K562 (cell line): ENCODE results near the gene SLFNL1. TPM values are rescaled to one million over a fixed set of nuclear protein-coding genes. Genes with fewer than 3 reads are reported as not detected.
A peak's percentile ranks its signal among the peaks of the same experiment; 100 is the strongest.

ENCODE experiments used
- ATAC-seq: fragments of 200-7000 bp; cut with Tn5 transposase; 3 replicates; pipeline ENCODE4 v1.9.1; 2020; ENCODE audit warnings: moderate library complexity
- BruUV-seq: library from RNA; stranded (reverse); fragments of 400-500 nt; replicated peaks from 2 replicates; lab custom pipeline; 2021; lab: Mats Ljungman, UMichigan
- CTCF ChIA-PET: fragments of 300-600 bp; formaldehyde crosslinking; extraction: SDS; loops from one replicate; lab custom pipeline; 2021; ENCODE audit warnings: low intra/inter-chr PET ratio; lab: Yijun Ruan, JAX
- POLR2A ChIA-PET: fragments of 300-600, 350-650 bp; sonication (Branson Sonifier 250); formaldehyde crosslinking; extraction: SDS; loops from one replicate; lab custom pipeline; 2021; ENCODE audit warnings: antibody characterized with exemption, inconsistent platforms; lab: Yijun Ruan, JAX
- DNase-seq, 4 experiments: peaks; one replicate each; pipeline versions ENCODE4 v3.0.0 to v3.0.0-alpha.2; 2011 to 2018; ENCODE audit warnings: low spot score in 3 of 4, mixed read lengths in 3 of 4; ENCODE audit errors: extremely low read depth in 1 of 4
- FAIRE-seq: peaks from 2 replicates; lab custom pipeline; 2011; peaks lifted over from hg19 to GRCh38; lab: Jason Lieb, UNC
- H2AFZ ChIP-seq: 2 replicates; pipeline ENCODE4 v1.6.0; 2011; ENCODE audit warnings: low read depth, low read length, control low read depth, inconsistent platforms
- H3K27ac ChIP-seq: fragments of 200-600 bp; 3 replicates; pipeline ENCODE4 v1.8.0; 2011; ENCODE audit warnings: low read depth, mild to moderate bottlenecking, control low read depth, inconsistent platforms, low read length, moderate library complexity, mixed read lengths; ENCODE audit errors: extremely low read depth
- H3K27me3 ChIP-seq, 2 experiments: fragments of 300-600 bp in 1 of 2; 2 replicates in 1 of 2; 3 replicates in 1 of 2; pipeline versions ENCODE4 v1.6.0 to v1.8.0; 2011; ENCODE audit warnings: inconsistent platforms in 2 of 2, low read length in 2 of 2, mild to moderate bottlenecking in 1 of 2, mixed read lengths in 1 of 2, moderate library complexity in 1 of 2; ENCODE audit not compliant: control insufficient read depth in 2 of 2, insufficient read depth in 2 of 2
- H3K36me3 ChIP-seq: fragments of 300-600 bp; 3 replicates; pipeline ENCODE4 v1.8.0; 2011; ENCODE audit warnings: mild to moderate bottlenecking, low read length, inconsistent platforms; ENCODE audit not compliant: control insufficient read depth, insufficient read depth
- H3K4me1 ChIP-seq, 2 experiments: fragments of 200-600 bp in 1 of 2; replicated peaks in 1 of 2; 2 replicates in 1 of 2; 3 replicates in 1 of 2; pipeline versions ENCODE4 v1.5.1 to v1.8.0; 2011; ENCODE audit warnings: inconsistent platforms in 2 of 2, low read length in 2 of 2, mild to moderate bottlenecking in 1 of 2, mixed read lengths in 1 of 2, moderate library complexity in 1 of 2; ENCODE audit not compliant: control insufficient read depth in 2 of 2, insufficient read depth in 2 of 2
- H3K4me2 ChIP-seq: 2 replicates; pipeline ENCODE4 v1.6.1; 2011; ENCODE audit warnings: low read length, control low read depth, inconsistent platforms, mixed read lengths; ENCODE audit not compliant: insufficient read depth
- H3K4me3 ChIP-seq: fragments of 200-600 bp; sonication (generic), shearing (Covaris generic); 2 replicates; pipeline ENCODE4 v1.5.1; 2016; ENCODE audit warnings: control low read depth, inconsistent platforms
- H3K79me2 ChIP-seq: fragments of 200-600 bp; 3 replicates; pipeline ENCODE4 v1.8.0; 2011; ENCODE audit warnings: low read length, inconsistent platforms; ENCODE audit not compliant: control insufficient read depth, insufficient read depth
- H3K9ac ChIP-seq, 2 experiments: 2 replicates each; pipeline versions ENCODE4 v1.6.0 to v1.6.1; 2011; ENCODE audit warnings: low read depth in 2 of 2, low read length in 2 of 2, control low read depth in 1 of 2, inconsistent platforms in 1 of 2, mild to moderate bottlenecking in 1 of 2, mixed read lengths in 1 of 2; ENCODE audit not compliant: insufficient read depth in 1 of 2
- H3K9me1 ChIP-seq: one replicate; pipeline ENCODE4 v1.6.0; 2011; ENCODE audit warnings: inconsistent platforms, mild to moderate bottlenecking, low read length, moderate library complexity; ENCODE audit not compliant: control insufficient read depth, insufficient read depth
- H3K9me3 ChIP-seq: replicated peaks from 2 replicates; pipeline ENCODE4 v1.5.1; 2011; ENCODE audit warnings: low read depth, low read length, inconsistent platforms; ENCODE audit not compliant: control insufficient read depth, insufficient read depth
- H4K20me1 ChIP-seq: replicated peaks from 2 replicates; pipeline ENCODE4 v1.6.1; 2011; ENCODE audit warnings: low read length, inconsistent platforms, mixed read lengths; ENCODE audit not compliant: control insufficient read depth, insufficient read depth
- CREBBP ChIP-seq: IDR thresholded peaks from one replicate; pipeline ENCODE4 v1.6.1; 2012; ENCODE audit warnings: low read depth, mild to moderate bottlenecking, control low read depth, inconsistent platforms, low read length
- WGBS: fragments of 100-300 bp; shearing (Covaris generic); methylation state at CpG from one replicate; pipeline ENCODE4 v1.1.6; 2016; ENCODE audit warnings: low coverage, mixed read lengths; ENCODE audit not compliant: insufficient coverage; ENCODE audit errors: missing lambda C conversion rate; 5-methylcytosine and 5-hydroxymethylcytosine counted together
- in situ Hi-C: fragments of 300-500 bp; cut with MboI; formaldehyde crosslinking; loops from 4 replicates; pipeline ENCODE4 v1.15.0; 2018; ENCODE audit warnings: inconsistent platforms, mixed read lengths
- intact Hi-C: fragments of 100-400 bp; cut with micrococcal nuclease; formaldehyde crosslinking; loops from 2 replicates; pipeline ENCODE4 v1.14.2; 2022
- polyA plus RNA-seq, 8 experiments: library from polyadenylated mRNA; depleted of rRNA in 4 of 8; stranded (reverse) in 5 of 8; unstranded in 3 of 8; fragments of >200 nt; fragmentation: Nextera tagmentation in 2 of 8; fragmentation: Illumina TruSeq in 1 of 8; extraction: Ambion mirVana in 2 of 8; extraction: Trizol in 1 of 8; gene quantifications; 2 replicates each; pipeline versions ENCODE4 v1.2.1 to v1.2.3, GENCODE V29; 2011 to 2014; ENCODE audit warnings: inconsistent platforms in 1 of 8, missing spikeins in 1 of 8
- total RNA-seq, 7 experiments: library from RNA; depleted of rRNA in 6 of 7; stranded (reverse); fragments of >200 nt in 6 of 7; fragmentation: Illumina TruSeq in 2 of 7; extraction: Trizol in 2 of 7; gene quantifications; 2 replicates each; pipeline versions ENCODE4 v1.2.1 to v1.2.3, GENCODE V29; 2011 to 2021; ENCODE audit warnings: low replicate concordance in 1 of 7
- TF ChIP-seq, protein P1 (sequence below): fragments of 450-650 bp; IDR thresholded peaks from 2 replicates; pipeline ENCODE4 v1.6.1; 2018; ENCODE audit not compliant: partially characterized antibody
- TF ChIP-seq, protein P2 (sequence below): fragments of 250-450 bp; sonication (Bioruptor Pico); IDR thresholded peaks from 2 replicates; pipeline ENCODE4 v1.4.0; 2020
- TF ChIP-seq, protein P3 (sequence below): fragments of 250-450 bp; sonication (Bioruptor Pico); IDR thresholded peaks from 2 replicates; pipeline ENCODE4 v1.8.0; 2021; ENCODE audit warnings: moderate library complexity, mild to moderate bottlenecking, inconsistent platforms

The SLFNL1 gene
- total and polyA plus RNA-seq, 9 of the 15 experiments (the other 6 are each of a cell fraction or from before 2014, with no cell fraction given), result 0.05 to 0.14 (median 0.06) TPM; not detected in 5

DNA sequence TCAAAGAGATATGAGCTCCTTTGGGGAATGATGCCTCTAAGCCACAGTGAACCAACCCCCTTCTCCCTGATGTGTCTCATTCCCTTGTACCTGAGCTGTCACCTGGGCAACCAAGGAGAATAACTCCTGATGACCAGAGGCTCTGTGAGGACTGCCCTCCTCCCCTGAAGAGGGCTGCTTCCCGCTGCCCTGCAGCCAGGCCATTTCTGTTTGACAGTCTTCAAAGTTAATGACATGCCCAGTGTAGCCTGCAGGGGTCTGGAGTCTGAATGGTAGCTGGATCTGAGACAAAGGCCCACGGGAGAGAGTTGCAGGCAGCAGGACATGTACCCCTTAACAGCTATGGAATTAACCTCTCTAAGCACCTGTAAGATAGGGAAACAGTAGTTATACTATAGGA, 3.4 kb upstream of the SLFNL1 start:
- no peak for FAIRE-seq

More for the DNA sequence above, 3.4 kb upstream of the SLFNL1 start:
- no peaks in the 10 kb centered on the region for H3K9me3 ChIP-seq
- ATAC-seq, result 0 out of 3 replicates have a peak, but pooled peaks have one; percentile 3
- no peak for DNase-seq
- H3K27me3 ChIP-seq, result no peaks in the 10 kb centered on the region
- H3K9me1 ChIP-seq, result peaks cover 4% of the 10 kb centered on the region
- ChIA-PET POLR2A (interaction anchor here (0.6 to 1.8 kb wide), 8 partner anchors 10 to 259 kb away, joined by 3 to 5 read pairs (median 4); no protein-coding TSS in a partner anchor), CTCF (no interaction called here)
- no peak overlapping the region for H3K4me3 ChIP-seq
- TF ChIP-seq, protein P1, sequence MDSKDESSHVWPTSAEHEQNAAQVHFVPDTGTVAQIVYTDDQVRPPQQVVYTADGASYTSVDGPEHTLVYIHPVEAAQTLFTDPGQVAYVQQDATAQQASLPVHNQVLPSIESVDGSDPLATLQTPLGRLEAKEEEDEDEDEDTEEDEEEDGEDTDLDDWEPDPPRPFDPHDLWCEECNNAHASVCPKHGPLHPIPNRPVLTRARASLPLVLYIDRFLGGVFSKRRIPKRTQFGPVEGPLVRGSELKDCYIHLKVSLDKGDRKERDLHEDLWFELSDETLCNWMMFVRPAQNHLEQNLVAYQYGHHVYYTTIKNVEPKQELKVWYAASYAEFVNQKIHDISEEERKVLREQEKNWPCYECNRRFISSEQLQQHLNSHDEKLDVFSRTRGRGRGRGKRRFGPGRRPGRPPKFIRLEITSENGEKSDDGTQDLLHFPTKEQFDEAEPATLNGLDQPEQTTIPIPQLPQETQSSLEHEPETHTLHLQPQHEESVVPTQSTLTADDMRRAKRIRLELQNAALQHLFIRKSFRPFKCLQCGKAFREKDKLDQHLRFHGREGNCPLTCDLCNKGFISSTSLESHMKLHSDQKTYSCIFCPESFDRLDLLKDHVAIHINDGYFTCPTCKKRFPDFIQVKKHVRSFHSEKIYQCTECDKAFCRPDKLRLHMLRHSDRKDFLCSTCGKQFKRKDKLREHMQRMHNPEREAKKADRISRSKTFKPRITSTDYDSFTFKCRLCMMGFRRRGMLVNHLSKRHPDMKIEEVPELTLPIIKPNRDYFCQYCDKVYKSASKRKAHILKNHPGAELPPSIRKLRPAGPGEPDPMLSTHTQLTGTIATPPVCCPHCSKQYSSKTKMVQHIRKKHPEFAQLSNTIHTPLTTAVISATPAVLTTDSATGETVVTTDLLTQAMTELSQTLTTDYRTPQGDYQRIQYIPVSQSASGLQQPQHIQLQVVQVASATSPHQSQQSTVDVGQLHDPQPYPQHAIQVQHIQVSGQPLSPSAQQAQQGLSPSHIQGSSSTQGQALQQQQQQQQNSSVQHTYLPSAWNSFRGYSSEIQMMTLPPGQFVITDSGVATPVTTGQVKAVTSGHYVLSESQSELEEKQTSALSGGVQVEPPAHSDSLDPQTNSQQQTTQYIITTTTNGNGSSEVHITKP, result no peak
- TF ChIP-seq, protein P2, sequence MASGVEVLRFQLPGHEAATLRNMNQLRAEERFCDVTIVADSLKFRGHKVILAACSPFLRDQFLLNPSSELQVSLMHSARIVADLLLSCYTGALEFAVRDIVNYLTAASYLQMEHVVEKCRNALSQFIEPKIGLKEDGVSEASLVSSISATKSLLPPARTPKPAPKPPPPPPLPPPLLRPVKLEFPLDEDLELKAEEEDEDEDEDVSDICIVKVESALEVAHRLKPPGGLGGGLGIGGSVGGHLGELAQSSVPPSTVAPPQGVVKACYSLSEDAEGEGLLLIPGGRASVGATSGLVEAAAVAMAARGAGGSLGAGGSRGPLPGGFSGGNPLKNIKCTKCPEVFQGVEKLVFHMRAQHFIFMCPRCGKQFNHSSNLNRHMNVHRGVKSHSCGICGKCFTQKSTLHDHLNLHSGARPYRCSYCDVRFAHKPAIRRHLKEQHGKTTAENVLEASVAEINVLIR (CRISPR knock-in tag), result no peak
- TF ChIP-seq, protein P3, sequence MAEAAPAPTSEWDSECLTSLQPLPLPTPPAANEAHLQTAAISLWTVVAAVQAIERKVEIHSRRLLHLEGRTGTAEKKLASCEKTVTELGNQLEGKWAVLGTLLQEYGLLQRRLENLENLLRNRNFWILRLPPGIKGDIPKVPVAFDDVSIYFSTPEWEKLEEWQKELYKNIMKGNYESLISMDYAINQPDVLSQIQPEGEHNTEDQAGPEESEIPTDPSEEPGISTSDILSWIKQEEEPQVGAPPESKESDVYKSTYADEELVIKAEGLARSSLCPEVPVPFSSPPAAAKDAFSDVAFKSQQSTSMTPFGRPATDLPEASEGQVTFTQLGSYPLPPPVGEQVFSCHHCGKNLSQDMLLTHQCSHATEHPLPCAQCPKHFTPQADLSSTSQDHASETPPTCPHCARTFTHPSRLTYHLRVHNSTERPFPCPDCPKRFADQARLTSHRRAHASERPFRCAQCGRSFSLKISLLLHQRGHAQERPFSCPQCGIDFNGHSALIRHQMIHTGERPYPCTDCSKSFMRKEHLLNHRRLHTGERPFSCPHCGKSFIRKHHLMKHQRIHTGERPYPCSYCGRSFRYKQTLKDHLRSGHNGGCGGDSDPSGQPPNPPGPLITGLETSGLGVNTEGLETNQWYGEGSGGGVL, result no peak
- no peak for TF ChIP-seq CREBBP
- no peak overlapping the region for H3K4me2 ChIP-seq
- no peak overlapping the region for H3K9ac ChIP-seq
- 76% methylated on average over 2 of the region's 2 CpGs for WGBS
- intact Hi-C loops (no loop called here), in situ Hi-C loops (no loop called here)
- H4K20me1 ChIP-seq, result peaks cover 5% of the 10 kb centered on the region; the same call in 1 of the 2 replicates
- no peak overlapping the region for H3K27ac ChIP-seq
- H3K4me1 ChIP-seq, result peaks cover 0 to 11% of the 10 kb centered on the region in 2 experiments; a peak in 2 of 5 replicates
- no TSS peak for BruUV-seq
- H3K36me3 ChIP-seq, result peaks cover 24% of the 10 kb centered on the region; the same call in 1 of the 3 replicates
- no peaks in the 10 kb centered on the region for H3K79me2 ChIP-seq
- no peak overlapping the region for H2AFZ ChIP-seq
